ENCODE measurements around the gene HIGD1A.

DNA sequence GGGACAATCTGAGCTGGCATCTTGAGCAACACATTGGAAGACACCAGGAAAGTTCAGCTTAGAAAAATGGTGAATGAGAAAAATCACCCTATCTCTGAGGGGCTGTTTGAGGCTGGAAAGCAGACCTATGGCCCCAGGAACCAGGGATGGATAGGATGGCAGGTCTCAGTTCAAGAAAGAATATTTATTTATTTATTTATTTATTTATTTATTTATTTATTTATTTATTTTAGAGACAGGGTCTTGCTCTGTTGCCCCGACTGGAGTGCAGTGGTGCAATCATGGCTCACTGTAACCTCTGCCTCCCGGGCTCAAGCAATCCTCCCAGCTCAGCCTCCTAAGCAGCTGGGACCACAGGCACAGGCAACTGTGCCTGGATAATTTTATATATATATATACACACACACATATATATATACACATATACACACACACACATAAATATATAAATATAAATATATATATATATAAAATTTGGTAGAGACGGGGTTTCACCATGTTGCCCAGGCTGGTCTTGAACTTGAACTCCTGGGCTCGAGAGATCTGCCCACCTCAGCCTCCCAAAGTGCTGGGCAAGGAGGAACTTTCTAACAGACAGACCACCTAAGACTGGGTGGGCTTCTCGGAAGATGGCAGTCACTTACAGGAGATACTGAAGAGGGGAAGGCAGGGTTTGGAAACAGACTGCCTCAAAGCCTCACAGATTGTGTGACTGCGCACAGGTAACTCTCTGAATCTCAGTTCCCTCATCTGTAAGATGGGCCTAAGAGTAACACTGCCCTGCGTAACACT lies 60.9 kb downstream of the HIGD1A start:
- TF ChIP-seq CTCF (IDR thresholded peaks at IDR 0.05; ENCODE audit: insufficient read depth, low read depth, low read length) (no peak), EZH2 (IDR thresholded peaks at IDR 0.05; ENCODE audit: insufficient read depth, low read length) (no peak)
